Activated CD4-positive, alpha-beta T cell treated with anti-CD3 and anti-CD28 coated beads for 1 hour (primary cell): ENCODE data around the gene FAM241A.
A peak's percentile ranks its signal among the peaks of the same experiment; 100 is the strongest.

ENCODE experiments used
- DNase-seq: peaks from one replicate; pipeline ENCODE4 v3.0.0-alpha.2; 2020

Gene FAM241A

GRCh38 chr4:112222219-112222955, 77.1 kb downstream of the FAM241A start:
- no peak for DNase-seq

- DNase-seq = no peak
These were observed 79.9 kb downstream of the FAM241A start for GRCh38 chr4:112225157-112225556.

- DNase-seq = peak; percentile 94
These were observed 85.9 kb downstream of the FAM241A start for GRCh38 chr4:112230879-112231778.

- DNase-seq = peak; percentile 67
These were observed 86.8 kb downstream of the FAM241A start, which contains the start of gene AP1AR for GRCh38 chr4:112231779-112232713. Gene AP1AR, plus strand, starts transcription at chr4:112231787. Its CDS starts 305 bp downstream, at chr4:112232092.

- DNase-seq = no peak
These were observed 89.8 kb downstream of the FAM241A start for GRCh38 chr4:112234952-112235609.

- DNase-seq = no peak
These were observed 90.8 kb downstream of the FAM241A start for GRCh38 chr4:112236040-112236439.

- no peak for DNase-seq
These were observed 93.6 kb downstream of the FAM241A start for GRCh38 chr4:112238833-112239232.
